DND-41 (cell line): ENCODE measurements around the gene ZFPM1.

Source experiments
- ATAC-seq: fragments of 200-7000 bp; cut with Tn5 transposase; 3 replicates; pipeline ENCODE4 v1.9.1; 2021; ENCODE audit warnings: low read depth; ENCODE audit not compliant: insufficient read depth
- DNase-seq: peaks from one replicate; pipeline ENCODE4 v3.0.0-alpha.2; 2020
- H2AFZ ChIP-seq: 2 replicates; pipeline ENCODE4 v1.6.0; 2012; ENCODE audit warnings: low read depth, low read length
- H3K27ac ChIP-seq: 2 replicates; pipeline ENCODE4 v1.5.1; 2012; ENCODE audit warnings: low read length, inconsistent platforms
- H3K27me3 ChIP-seq: fragments of 200-600 bp; sonication (generic); 2 replicates; pipeline ENCODE4 v1.6.0; 2012; ENCODE audit warnings: low read length, mild to moderate bottlenecking, inconsistent platforms; ENCODE audit not compliant: insufficient read depth, poor library complexity
- H3K36me3 ChIP-seq: 2 replicates; pipeline ENCODE4 v1.5.1; 2012; ENCODE audit warnings: low read length, inconsistent platforms; ENCODE audit not compliant: insufficient read depth
- H3K4me1 ChIP-seq: 2 replicates; pipeline ENCODE4 v1.5.1; 2012; ENCODE audit warnings: mild to moderate bottlenecking, low read length; ENCODE audit not compliant: insufficient read depth
- H3K4me2 ChIP-seq: 2 replicates; pipeline ENCODE4 v1.6.0; 2012; ENCODE audit warnings: mild to moderate bottlenecking, moderate library complexity, low read length, inconsistent platforms; ENCODE audit not compliant: insufficient read depth
- H3K4me3 ChIP-seq, 2 experiments: fragments of 200-600 bp in 1 of 2; shearing (Covaris generic) in 1 of 2; 2 replicates each; pipeline ENCODE4 v1.5.1; 2012 to 2016; ENCODE audit warnings: inconsistent platforms in 2 of 2, low read length in 2 of 2, mild to moderate bottlenecking in 2 of 2, low read depth in 1 of 2, moderate library complexity in 1 of 2
- H3K79me2 ChIP-seq: 2 replicates; pipeline ENCODE4 v1.6.0; 2012; ENCODE audit warnings: low read length, inconsistent platforms; ENCODE audit not compliant: insufficient read depth
- H3K9ac ChIP-seq: 2 replicates; pipeline ENCODE4 v1.6.0; 2012; ENCODE audit warnings: low read depth, mild to moderate bottlenecking, inconsistent platforms, low read length, moderate library complexity
- H3K9me3 ChIP-seq: 2 replicates; pipeline ENCODE4 v1.5.1; 2012; ENCODE audit warnings: low read length, moderate library complexity, mild to moderate bottlenecking, inconsistent platforms; ENCODE audit not compliant: insufficient read depth, severe bottlenecking
- H4K20me1 ChIP-seq: 2 replicates; pipeline ENCODE4 v1.6.0; 2012; ENCODE audit warnings: low read length; ENCODE audit not compliant: insufficient read depth
- EZH2 ChIP-seq: IDR thresholded peaks from 3 replicates; pipeline ENCODE4 v1.6.1; 2012; ENCODE audit warnings: borderline replicate concordance, low read depth, mild to moderate bottlenecking, moderate library complexity, low read length, inconsistent platforms; ENCODE audit not compliant: severe bottlenecking
- TF ChIP-seq, protein P1 (sequence below): IDR thresholded peaks from 2 replicates; pipeline ENCODE4 v1.5.1; 2012; ENCODE audit warnings: borderline replicate concordance, low read length, moderate library complexity, mild to moderate bottlenecking; ENCODE audit not compliant: poor library complexity, severe bottlenecking; ENCODE audit errors: extremely low read depth

ZFPM1 gene

DNA sequence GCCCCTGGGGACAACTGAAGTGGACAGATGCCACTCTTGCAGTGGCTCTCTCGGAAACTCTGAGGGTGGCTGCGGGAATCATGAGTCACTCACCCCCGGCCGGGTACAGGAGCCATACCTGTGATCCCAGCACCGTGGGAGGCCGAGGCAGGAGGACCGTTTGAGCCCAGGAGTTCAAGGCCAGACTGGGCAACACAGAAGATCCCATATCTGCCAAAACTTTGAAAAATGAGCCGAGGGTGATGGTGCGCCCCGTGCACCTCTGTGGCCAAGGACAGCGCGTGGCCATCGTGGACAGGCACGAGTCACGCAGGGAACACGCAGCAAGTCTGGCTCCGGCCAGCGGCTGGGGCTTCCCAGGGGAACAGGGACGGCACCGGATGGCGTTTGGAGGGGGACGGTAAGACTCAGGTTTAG lies 75.8 kb downstream of the ZFPM1 start:
- Histone ChIP-seq H3K9ac (no peak overlapping the region), H3K4me3 (no peak overlapping the region), H3K27me3 (no peaks in the 10 kb centered on the region), H3K9me3 (no peaks in the 10 kb centered on the region), H2AFZ (no peak overlapping the region), H3K79me2 (no peaks in the 10 kb centered on the region), H3K4me2 (no peak overlapping the region), H3K27ac (no peak overlapping the region), H4K20me1 (no peaks in the 10 kb centered on the region; the same call in 1 of the 2 replicates), H3K36me3 (no peaks in the 10 kb centered on the region), H3K4me1 (no peaks in the 10 kb centered on the region)
- TF ChIP-seq EZH2, result no peak
- TF ChIP-seq, protein P1, sequence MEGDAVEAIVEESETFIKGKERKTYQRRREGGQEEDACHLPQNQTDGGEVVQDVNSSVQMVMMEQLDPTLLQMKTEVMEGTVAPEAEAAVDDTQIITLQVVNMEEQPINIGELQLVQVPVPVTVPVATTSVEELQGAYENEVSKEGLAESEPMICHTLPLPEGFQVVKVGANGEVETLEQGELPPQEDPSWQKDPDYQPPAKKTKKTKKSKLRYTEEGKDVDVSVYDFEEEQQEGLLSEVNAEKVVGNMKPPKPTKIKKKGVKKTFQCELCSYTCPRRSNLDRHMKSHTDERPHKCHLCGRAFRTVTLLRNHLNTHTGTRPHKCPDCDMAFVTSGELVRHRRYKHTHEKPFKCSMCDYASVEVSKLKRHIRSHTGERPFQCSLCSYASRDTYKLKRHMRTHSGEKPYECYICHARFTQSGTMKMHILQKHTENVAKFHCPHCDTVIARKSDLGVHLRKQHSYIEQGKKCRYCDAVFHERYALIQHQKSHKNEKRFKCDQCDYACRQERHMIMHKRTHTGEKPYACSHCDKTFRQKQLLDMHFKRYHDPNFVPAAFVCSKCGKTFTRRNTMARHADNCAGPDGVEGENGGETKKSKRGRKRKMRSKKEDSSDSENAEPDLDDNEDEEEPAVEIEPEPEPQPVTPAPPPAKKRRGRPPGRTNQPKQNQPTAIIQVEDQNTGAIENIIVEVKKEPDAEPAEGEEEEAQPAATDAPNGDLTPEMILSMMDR, result no peak
- ATAC-seq, result no peak
- no peak for DNase-seq

DNA sequence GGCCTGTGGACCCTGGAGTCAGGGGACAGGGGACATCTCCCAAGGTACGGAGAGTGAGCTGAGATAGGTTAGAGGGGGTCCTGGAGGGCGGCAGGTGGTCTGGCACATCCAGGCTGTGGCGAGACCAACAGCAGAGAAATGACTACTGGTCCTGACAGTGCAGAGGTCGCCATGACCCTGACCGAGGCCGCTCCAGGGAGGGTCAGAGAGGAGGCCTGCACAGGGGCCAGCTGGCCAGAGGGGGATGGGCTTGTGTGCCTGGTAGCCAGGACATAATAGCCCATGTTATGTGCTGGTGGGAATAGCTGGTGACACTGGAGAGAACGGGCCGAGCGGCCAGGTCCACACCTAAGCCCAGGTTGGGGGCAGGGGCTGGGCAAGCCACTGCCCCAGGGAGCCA lies 76.5 kb downstream of the ZFPM1 start:
- Histone ChIP-seq H3K27ac (no peak overlapping the region), H3K4me2 (no peak overlapping the region), H3K27me3 (no peaks in the 10 kb centered on the region), H2AFZ (no peak overlapping the region), H3K9ac (no peak overlapping the region), H3K36me3 (no peaks in the 10 kb centered on the region), H3K4me1 (no peaks in the 10 kb centered on the region), H3K4me3 (no peak overlapping the region), H3K9me3 (no peaks in the 10 kb centered on the region), H3K79me2 (no peaks in the 10 kb centered on the region), H4K20me1 (no peaks in the 10 kb centered on the region; the same call in 1 of the 2 replicates)
- DNase-seq (no peak), ATAC-seq (no peak)
- TF ChIP-seq, protein P1, result no peak
- TF ChIP-seq EZH2, result no peak

DNA sequence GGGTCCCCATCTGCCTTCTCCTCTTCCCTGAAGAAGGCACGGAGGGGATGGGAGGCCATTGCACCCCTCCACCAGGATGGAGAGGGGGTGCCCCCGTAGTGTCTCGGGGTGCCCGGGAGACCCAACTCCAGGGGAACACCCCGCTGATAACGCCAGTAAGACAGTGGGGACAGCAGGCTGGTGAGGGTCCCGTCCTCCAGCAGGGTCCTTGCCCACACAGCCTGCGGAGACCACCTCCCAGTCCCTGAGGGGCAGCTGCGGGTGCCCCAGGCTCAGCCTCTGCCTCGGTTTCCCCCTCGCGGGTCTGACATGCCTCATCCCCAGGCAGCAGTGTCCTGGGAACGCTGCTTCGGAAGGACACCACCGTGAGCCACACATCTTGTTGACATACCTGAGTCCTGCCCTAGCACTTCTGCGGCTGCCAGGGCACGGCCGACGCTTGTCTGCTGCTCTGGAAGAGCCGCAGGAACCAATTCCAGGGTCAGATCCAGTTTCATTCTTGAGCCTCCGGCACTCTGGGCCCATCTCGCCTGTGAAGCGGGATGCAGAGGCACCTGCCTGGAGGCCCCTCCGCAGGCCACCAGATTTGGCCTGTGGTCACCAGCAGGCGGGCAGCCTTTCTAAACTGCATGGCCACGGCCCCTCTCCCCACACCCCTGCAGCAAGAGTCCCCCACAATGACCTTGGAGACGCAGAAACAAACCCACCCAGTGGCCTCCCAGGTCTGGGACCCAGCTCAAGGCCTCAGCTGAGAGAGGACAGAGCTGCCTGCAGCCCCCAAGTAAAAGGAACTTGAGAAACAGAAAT lies 77.2 kb downstream of the ZFPM1 start:
- ATAC-seq (no peak), DNase-seq (no peak)
- Histone ChIP-seq H3K9me3 (no peaks in the 10 kb centered on the region), H3K27me3 (no peaks in the 10 kb centered on the region), H3K9ac (no peak overlapping the region), H2AFZ (no peak overlapping the region), H3K79me2 (peaks cover 5% of the 10 kb centered on the region; the same call in 1 of the 2 replicates), H3K27ac (no peak overlapping the region), H3K4me3 (no peak overlapping the region), H3K36me3 (no peaks in the 10 kb centered on the region; the same call in 1 of the 2 replicates), H3K4me1 (peaks cover 6% of the 10 kb centered on the region), H3K4me2 (no peak overlapping the region), H4K20me1 (no peaks in the 10 kb centered on the region; the same call in 1 of the 2 replicates)
- TF ChIP-seq, protein P1, result no peak
- no peak for TF ChIP-seq EZH2
